Measurements from ENCODE around the gene DAND5.
A peak's percentile ranks its signal among the peaks of the same experiment; 100 is the strongest.

Gene DAND5

GRCh38 chr19:12994701-12995595 lies 25.6 kb downstream of the DAND5 start, which contains the start of gene NFIX:
Gene NFIX (plus strand): TSS chr19:12995475. CDS start chr19:12995838, 363 bp downstream.
- DNase-seq (ENCODE audit: low read depth in 2 of 2): peak; percentile 45 to 60

GRCh38 chr19:12995596-12996405 lies 26.4 kb downstream of the DAND5 start:
- peak in 1 of 2 donors; percentile 19 for DNase-seq (ENCODE audit: low read depth in 2 of 2)

- no peak for DNase-seq (ENCODE audit: low read depth in 2 of 2)
Observed at GRCh38 chr19:12996406-12997094, 27.2 kb downstream of the DAND5 start.

- no peak for DNase-seq (ENCODE audit: low read depth in 2 of 2)
Observed at GRCh38 chr19:12997179-12997966, 28.0 kb downstream of the DAND5 start.

GRCh38 chr19:12997967-12998940 lies 28.9 kb downstream of the DAND5 start:
- DNase-seq (ENCODE audit: low read depth in 2 of 2): no peak

- DNase-seq (ENCODE audit: low read depth in 2 of 2): no peak
Observed at GRCh38 chr19:13001166-13001501, 31.8 kb downstream of the DAND5 start.

- DNase-seq (ENCODE audit: low read depth in 2 of 2): no peak
Observed at GRCh38 chr19:13001502-13002165, 32.3 kb downstream of the DAND5 start.

- no peak for DNase-seq (ENCODE audit: low read depth in 2 of 2)
Observed at GRCh38 chr19:13002166-13002898, 33.0 kb downstream of the DAND5 start.

- DNase-seq (ENCODE audit: low read depth in 2 of 2): no peak
Observed at GRCh38 chr19:13003081-13003480, 33.7 kb downstream of the DAND5 start.

GRCh38 chr19:13004273-13004672 lies 34.9 kb downstream of the DAND5 start:
- no peak for DNase-seq (ENCODE audit: low read depth in 2 of 2)

- DNase-seq (ENCODE audit: low read depth in 2 of 2): no peak
Observed at GRCh38 chr19:13005253-13005652, 35.9 kb downstream of the DAND5 start.

GRCh38 chr19:13005861-13006370 lies 36.5 kb downstream of the DAND5 start:
- no peak for DNase-seq (ENCODE audit: low read depth in 2 of 2)

- no peak for DNase-seq (ENCODE audit: low read depth in 2 of 2)
Observed at GRCh38 chr19:13006431-13007281, 37.3 kb downstream of the DAND5 start.

GRCh38 chr19:13007292-13008045 lies 38.1 kb downstream of the DAND5 start:
- DNase-seq (ENCODE audit: low read depth in 2 of 2): no peak

- no peak for DNase-seq (ENCODE audit: low read depth in 2 of 2)
Observed at GRCh38 chr19:13008926-13009787, 39.8 kb downstream of the DAND5 start.

Data from stimulated activated CD8-positive, alpha-beta memory T cell treated with anti-CD3 and anti-CD28 coated beads, Interleukin-7, amount 100 ng/mL, for 4 hours (primary cell).